Cardiac muscle cell (in vitro differentiated cells and primary cell): ENCODE measurements around the gene MS4A1. TPM values are rescaled to one million over a fixed set of nuclear protein-coding genes. Genes with fewer than 3 reads are reported as not detected.
"Not testable (repeated sequence)": the region's sequence is repeated elsewhere in the genome, so short reads cannot be mapped to it uniquely, and the experiment has no call there.

Source experiments
- DNase-seq, 2 donors: peaks; one replicate each; pipeline versions ENCODE4 v3.0.0 to v3.0.0-alpha.2; 2010 to 2017; ENCODE audit warnings: low read depth in 1 of 2, low spot score in 1 of 2
- H3K27ac ChIP-seq: fragments of 200-600 bp; sonication (generic); 2 replicates; pipeline ENCODE4 v1.5.1; 2016
- H3K27me3 ChIP-seq: fragments of 200-600 bp; sonication (generic); 2 replicates; pipeline ENCODE4 v1.6.0; 2016; ENCODE audit warnings: control low read depth
- H3K36me3 ChIP-seq: fragments of 200-600 bp; sonication (generic); 2 replicates; pipeline ENCODE4 v1.5.1; 2016; ENCODE audit warnings: control low read depth
- H3K4me1 ChIP-seq: fragments of 200-600 bp; sonication (generic); 2 replicates; pipeline ENCODE4 v1.8.1; 2017; ENCODE audit warnings: low read depth, mild to moderate bottlenecking, mixed run types
- H3K4me3 ChIP-seq: fragments of 200-600 bp; sonication (generic); 2 replicates; pipeline ENCODE4 v1.5.1; 2016; ENCODE audit warnings: mild to moderate bottlenecking
- H3K9me3 ChIP-seq: fragments of 200-600 bp; sonication (generic); 2 replicates; pipeline ENCODE4 v1.5.1; 2017; ENCODE audit warnings: low read depth, mild to moderate bottlenecking, control low read depth
- polyA plus RNA-seq: library from polyadenylated mRNA; unstranded; fragments of >200 nt; fragmentation: Nextera tagmentation; extraction: Ambion mirVana; gene quantifications from 2 replicates; pipeline ENCODE4 v1.2.1, GENCODE V29; 2016
- total RNA-seq: library from RNA; depleted of rRNA; stranded (reverse); fragments of >200 nt; gene quantifications from 2 replicates; pipeline ENCODE4 v1.2.3, GENCODE V29; 2016
- TF ChIP-seq, protein P1 (sequence below): IDR thresholded peaks from 2 replicates; pipeline ENCODE4 v1.5.1; 2012; ENCODE audit warnings: low read depth, mild to moderate bottlenecking, low read length

Gene MS4A1
- total and polyA plus RNA-seq, 2 experiments from 2014 or later, result not detected

DNA sequence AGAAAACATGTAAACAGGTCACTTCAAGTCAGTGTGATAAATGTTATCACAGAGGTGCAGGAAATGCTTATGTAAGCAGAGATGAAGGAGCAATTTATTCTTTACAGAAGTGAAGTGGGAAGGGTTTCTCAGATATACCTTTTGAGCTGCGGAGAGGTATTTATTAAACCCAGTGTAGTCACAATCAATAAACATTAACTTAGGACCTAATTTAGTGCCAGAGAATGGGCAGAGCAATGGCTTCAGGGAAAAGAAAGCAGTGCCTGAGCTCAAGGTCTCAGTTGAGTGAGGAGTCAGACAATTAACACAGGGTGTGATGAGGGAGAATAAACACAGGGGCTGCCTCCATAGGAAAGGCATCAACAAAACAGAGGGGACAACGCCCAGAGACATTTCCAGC lies 24.4 kb upstream of the MS4A1 start:
- TF ChIP-seq, protein P1, sequence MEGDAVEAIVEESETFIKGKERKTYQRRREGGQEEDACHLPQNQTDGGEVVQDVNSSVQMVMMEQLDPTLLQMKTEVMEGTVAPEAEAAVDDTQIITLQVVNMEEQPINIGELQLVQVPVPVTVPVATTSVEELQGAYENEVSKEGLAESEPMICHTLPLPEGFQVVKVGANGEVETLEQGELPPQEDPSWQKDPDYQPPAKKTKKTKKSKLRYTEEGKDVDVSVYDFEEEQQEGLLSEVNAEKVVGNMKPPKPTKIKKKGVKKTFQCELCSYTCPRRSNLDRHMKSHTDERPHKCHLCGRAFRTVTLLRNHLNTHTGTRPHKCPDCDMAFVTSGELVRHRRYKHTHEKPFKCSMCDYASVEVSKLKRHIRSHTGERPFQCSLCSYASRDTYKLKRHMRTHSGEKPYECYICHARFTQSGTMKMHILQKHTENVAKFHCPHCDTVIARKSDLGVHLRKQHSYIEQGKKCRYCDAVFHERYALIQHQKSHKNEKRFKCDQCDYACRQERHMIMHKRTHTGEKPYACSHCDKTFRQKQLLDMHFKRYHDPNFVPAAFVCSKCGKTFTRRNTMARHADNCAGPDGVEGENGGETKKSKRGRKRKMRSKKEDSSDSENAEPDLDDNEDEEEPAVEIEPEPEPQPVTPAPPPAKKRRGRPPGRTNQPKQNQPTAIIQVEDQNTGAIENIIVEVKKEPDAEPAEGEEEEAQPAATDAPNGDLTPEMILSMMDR, result no peak
- no peak for DNase-seq
- Histone ChIP-seq H3K27me3 (no peaks in the 10 kb centered on the region), H3K27ac (no peak overlapping the region), H3K9me3 (no peaks in the 10 kb centered on the region), H3K4me1 (no peaks in the 10 kb centered on the region), H3K4me3 (no peak overlapping the region), H3K36me3 (no peaks in the 10 kb centered on the region)

DNA sequence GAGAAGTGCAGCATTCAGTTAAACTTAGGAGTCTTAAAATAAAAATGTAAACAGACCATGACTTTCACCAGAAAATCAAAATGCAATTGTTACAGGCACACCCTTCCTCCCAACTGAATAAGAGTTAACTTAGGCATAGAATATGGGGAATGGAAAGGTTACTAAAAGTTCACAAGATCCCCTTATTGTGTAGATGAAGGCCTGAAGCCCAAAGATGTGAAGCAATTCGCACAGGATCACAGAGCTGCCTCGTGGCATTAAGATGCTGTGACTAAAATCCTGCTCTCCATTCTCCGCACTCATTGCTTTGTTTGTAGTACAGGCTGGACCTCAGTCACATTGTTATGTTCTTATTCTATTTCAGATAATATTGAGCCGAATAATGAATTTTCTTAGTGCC lies 22.2 kb upstream of the MS4A1 start:
- H3K4me1 ChIP-seq, result no peaks in the 10 kb centered on the region
- TF ChIP-seq, protein P1, result no peak

DNA sequence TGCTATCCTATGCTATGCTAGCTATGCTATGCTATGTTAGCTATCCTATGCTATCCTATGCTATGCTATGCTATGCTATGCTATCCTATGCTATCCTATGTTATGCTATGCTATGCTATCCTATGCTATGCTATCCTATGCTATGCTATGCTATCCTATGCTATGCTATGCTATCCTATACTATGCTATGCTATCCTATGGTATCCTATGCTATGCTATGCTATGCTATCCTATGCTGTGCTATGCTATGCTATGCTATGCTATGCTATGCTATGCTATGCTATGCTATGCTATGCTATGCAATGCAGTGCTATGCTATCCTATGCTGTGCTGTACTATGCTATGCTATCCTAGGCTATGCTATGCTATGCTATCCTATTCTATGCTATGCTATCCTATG lies 8.6 kb upstream of the MS4A1 start:
- Histone ChIP-seq H3K36me3 (no peaks in the 10 kb centered on the region), H3K9me3 (peaks cover 3% of the 10 kb centered on the region), H3K4me3 (no peak overlapping the region), H3K27me3 (no peaks in the 10 kb centered on the region), H3K27ac (no peak overlapping the region), H3K4me1 (no peaks in the 10 kb centered on the region)
- TF ChIP-seq, protein P1, result no peak
- no peak for DNase-seq

More for the DNA sequence above, 22.2 kb upstream of the MS4A1 start:
- DNase-seq, result no peak
- H3K27me3 ChIP-seq, result no peaks in the 10 kb centered on the region
- H3K9me3 ChIP-seq, result no peaks in the 10 kb centered on the region
- H3K36me3 ChIP-seq, result no peaks in the 10 kb centered on the region
- H3K4me3 ChIP-seq, result no peak overlapping the region
- no peak overlapping the region for H3K27ac ChIP-seq

DNA sequence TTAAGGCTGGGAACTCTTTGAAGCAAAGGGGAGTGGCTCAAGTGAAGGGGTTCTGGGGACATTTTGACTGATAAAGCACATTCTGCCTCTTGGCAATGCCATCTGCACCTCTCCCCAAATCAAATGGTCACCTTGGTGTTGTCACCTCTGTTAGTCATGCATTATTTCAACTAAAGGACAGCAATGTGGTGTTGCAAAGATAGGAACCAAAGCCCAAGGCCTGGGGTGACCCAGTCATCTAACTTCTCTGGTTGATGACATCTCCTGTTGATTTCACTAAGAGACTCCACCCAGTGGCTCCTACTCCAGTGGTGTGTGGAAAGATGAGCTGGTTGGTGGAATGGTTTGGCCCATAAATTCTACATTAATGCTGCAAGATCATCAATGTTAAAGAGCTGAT lies 7.8 kb upstream of the MS4A1 start:
- H3K27me3 ChIP-seq, result no peaks in the 10 kb centered on the region
- no peaks in the 10 kb centered on the region for H3K4me1 ChIP-seq
- H3K27ac ChIP-seq, result no peak overlapping the region
- TF ChIP-seq, protein P1, result no peak
- H3K36me3 ChIP-seq, result no peaks in the 10 kb centered on the region
- H3K4me3 ChIP-seq, result no peak overlapping the region
- no peak for DNase-seq
- H3K9me3 ChIP-seq, result peaks cover 3% of the 10 kb centered on the region

DNA sequence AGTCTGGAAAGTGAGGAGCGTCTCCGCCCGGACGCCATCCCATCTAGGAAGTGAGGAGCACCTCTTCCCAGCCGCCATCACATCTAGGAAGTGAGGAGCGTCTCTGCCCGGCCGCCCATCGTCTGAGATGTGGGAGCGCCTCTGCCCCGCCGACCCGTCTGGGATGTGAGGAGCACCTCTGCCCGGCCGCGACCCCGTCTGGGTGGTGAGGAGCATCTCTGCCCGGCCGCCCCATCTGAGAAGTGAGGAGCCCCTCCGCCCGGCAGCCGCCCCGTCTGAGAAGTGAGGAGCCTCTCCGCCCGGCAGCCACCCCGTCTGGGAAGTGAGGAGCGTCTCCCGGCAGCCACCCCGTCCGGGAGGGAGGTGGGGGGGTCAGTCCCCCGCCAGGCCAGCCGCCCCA lies 4.5 kb upstream of the MS4A1 start:
- H3K27me3 ChIP-seq, H3K9me3 ChIP-seq, H3K4me1 ChIP-seq, DNase-seq, H3K4me3 ChIP-seq, H3K36me3 ChIP-seq, H3K27ac ChIP-seq: not testable (repeated sequence)

DNA sequence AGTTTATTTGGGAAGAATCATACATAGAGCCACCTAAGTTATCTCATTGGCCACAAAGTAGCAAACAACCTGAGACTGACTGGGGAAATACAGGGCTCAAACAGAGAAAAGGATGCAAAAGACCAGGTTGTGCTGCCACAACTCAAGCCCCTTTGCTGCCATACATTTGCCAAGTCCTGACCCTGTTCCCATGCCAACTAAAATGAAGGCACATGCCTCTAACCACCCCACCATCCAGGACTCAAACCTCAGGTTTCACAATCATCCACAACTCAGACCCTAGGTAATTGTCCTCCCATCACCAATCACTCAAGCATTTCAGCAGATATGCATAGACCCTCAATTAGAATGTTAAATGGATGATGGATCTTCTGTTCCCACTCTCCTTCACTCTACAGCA lies 1.4 kb upstream of the MS4A1 start:
- Histone ChIP-seq H3K36me3 (no peaks in the 10 kb centered on the region), H3K4me1 (no peaks in the 10 kb centered on the region), H3K27me3 (no peaks in the 10 kb centered on the region), H3K9me3 (peaks cover 3% of the 10 kb centered on the region), H3K4me3 (no peak overlapping the region), H3K27ac (no peak overlapping the region)
- TF ChIP-seq, protein P1, result no peak
- no peak for DNase-seq
